Activated CD4-positive, CD25-positive, alpha-beta regulatory T cell (primary cell): ENCODE data around the gene FSD1L.
A peak's percentile ranks its signal among the peaks of the same experiment; 100 is the strongest.

Experiments used
- DNase-seq, 4 experiments: peaks; one replicate each; lab custom pipeline; 2025; lab: John Stamatoyannopoulos, UW

FSD1L gene

DNA sequence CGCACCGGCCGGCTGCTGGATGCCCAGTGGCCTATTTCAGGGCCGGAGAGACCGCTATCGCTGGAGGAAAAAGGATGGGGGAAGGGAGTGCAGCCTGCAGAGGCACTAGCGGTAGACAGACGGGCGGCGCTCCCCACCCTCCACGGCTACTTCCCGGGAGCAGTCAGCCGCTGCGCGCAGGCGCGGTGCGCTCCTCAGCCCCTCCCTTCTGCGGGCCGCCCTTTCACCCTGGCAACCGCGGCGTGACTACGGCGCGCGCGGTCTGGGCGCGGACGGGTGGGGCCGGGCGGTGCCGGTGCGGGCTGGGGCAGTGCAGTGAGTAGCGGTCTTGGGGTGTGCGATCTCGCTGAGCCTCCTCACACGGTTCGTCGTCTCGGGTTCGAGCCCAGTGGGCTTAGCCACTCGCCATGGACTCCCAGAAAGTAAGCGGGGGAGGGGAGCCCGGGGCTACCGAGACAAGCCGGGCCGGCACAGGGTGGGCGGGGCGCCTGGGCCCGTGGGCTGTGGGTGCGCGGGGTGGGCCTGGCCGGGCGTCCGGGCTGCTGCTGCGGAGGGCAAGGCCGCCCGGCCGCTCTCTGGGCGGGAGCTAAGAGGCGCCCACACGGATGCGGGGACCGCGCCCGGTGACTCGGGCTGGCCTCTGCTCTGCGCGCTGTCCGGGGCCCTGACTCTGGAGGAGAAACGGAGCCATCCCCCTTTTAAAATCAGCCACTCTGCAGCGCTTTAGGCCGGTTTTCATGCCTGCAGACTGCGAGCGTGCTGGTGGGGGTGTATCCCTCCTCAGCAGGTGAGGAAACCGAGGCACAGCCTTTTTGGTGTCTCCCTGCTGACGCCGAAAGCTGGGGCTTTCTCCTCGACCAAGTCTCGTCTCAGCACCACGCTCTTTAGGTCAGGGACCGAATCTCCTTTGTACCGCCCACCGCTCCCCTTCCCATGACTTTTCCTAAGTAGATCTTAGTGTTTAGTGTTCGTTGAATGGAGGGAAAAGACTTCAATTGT, at the start of gene FSD1L:
FSD1L (plus strand) TSS at position 221 of the 999 bp plus-strand sequence; CDS start at position 408, 187 bp downstream.
- DNase-seq: peak; percentile 52 to 65 (median 56)

GRCh38 chr9:105399117-105399516, 48.7 kb upstream of the FSD1L start:
- DNase-seq: no peak

- no peak for DNase-seq
Observed at GRCh38 chr9:105401651-105402050, 46.2 kb upstream of the FSD1L start.

DNA sequence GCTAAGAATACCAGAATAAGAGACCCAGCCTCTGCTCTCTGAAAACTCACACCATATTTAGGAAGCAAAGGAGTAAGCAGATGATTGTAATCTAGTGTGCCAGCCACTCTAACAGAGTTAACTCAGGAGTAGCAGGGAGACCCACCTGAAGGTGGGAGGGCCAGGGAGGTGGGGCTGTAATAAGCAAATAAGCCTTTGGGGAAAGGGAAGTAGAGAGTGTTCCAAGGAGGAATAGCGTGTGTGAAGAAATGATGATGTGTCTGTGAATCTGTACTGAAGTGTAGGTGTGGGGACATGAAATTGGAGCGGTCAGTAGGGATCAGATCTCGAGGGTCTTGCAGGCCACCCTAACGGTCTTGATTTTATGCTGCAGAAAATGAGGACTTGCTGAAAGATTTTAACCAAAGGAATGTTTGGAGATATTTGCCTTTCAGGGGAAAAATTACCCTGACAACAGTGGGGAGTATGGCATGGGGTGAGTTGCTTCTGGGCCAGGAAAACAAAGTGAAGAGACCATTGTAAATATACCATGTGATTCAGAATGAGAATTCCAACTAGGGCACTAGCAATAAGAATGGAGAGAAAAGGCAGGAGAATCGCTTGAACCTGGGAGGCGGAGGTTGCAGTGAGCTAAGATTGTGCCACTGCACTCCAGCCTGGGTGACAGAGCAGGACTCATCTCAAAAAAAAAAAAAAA, 44.1 kb upstream of the FSD1L start:
- DNase-seq: no peak

GRCh38 chr9:105405514-105406131, 42.2 kb upstream of the FSD1L start:
- DNase-seq: no peak

- no peak for DNase-seq
Observed at GRCh38 chr9:105406369-105406768, 41.5 kb upstream of the FSD1L start.

DNA sequence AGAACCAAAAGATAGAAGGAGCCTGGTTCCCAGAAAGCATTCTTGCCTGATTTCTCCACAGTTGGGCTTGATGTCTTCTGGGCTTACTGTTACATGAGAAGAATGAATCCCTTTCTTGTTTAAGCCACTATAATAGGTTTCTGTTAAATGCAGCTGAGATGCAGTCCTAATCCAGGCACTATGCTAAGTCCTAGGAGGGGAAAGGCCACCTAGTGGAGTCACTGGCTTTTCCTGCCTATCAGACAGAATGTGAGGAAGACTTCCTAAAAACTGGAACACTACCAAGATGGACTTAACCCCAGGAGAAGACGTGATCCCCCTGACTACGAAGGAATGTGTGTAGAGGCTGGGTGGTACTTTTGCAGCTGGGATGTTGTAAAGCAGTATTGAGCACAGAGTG, 34.3 kb upstream of the FSD1L start:
- no peak for DNase-seq

DNA sequence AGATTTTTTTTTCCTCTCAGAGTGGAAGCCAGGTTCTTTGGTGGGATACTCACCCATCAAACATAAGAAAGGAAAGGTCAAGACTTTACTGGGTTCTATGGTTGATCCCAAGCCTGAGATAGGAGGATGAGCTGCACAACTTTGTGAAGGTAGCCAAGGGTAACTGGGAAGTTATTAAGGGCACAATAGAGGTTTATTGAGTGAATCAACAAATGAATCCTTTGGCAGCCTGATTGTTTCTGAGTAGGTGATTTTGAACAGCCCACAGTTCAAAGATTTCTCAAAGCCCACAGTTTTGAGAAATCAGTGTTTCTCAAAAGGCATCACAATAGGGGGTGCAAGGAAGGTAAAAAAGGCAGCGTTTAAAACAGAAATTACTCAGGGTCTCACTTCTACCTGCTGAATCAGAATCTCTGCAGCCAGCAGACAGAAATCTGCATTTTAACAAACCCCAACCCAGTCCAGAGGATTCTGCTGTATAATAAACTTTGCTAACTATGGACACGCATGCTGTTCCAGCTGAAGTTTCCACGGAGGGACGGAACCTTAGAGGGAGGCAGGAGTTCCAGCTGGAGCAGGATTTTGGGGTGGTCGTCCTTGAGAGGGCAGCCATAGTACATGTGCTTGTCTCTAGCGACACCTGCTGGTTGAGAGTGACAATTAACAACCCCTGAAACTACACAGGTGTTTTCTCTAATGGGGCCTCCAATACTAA, 32.7 kb upstream of the FSD1L start:
- peak; percentile 2 to 24 (median 22) for DNase-seq

DNA sequence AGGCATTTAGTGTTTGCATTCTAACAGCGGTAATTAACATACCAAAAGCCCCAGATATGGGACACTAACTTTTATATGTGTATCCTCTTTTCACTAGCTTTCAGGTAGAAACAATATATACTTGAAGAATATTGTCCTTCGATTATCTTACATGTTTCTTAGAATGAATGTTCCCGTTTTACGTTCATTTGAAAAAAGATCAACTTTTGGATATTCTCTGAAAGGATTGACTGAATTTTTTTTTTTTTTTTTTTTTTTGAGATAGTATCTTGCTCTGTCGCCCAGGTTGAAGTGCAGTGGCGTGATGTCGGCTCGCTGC, 32.2 kb upstream of the FSD1L start:
- DNase-seq: no peak

DNA sequence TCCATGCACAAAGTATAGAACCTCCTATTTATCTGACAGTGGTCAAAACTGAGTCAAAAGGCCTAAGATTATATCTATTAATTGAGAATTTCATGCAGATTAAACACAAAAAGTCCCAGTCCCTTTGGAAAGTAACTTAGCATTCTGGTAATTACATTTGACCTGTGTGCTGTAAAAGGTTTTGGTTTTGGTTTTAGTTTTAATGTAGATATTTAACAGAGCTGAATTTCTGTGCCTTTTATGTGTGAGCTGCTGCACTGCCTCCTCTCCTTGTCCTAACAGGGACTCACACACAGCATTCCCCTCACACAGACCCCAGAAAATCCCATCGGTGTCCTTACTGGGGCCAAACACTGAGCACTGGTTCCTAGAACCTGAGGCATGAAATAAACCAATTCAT, 31.0 kb upstream of the FSD1L start:
- DNase-seq: no peak

DNA sequence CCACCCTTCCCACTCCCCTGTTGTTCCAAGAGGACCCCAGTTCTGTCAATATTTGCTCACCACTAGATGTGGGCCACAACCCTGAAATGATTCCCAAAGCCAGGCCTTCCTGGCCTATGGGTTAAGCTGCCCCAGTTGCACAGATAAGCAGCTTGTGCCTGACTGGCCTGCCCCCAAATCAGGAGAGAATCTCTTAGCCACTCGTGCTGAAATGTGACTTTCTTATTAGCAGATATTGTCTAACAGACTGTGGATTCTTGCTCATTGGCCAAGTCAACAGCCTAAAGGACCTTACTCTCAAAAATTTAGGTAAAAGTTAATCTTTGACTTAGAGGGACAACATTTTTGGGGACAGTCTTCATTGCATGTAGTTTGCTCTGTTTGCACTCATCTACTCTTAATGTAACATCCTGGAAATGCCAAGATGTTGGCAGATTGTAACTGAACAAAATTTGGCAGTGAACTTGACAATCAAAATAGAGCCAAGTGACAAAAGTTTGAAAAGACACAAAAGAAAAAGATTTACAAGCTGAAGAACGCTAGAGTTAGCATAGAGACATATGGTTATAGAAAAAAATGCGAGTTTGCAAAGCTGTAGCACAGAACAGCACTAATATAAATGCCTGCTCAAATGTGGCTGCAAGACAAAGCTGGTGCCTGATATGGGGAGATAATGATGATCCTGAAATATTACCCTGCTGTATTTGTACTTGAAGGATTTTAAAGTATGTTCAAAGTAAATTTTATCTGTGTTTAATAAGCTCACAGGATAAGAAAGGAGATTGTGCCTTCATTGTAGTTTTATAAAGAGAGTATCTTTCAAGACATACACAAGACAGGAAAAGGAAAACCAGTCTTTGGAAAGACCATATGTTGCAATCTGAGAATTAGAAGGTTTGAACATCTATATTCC, 29.0 kb upstream of the FSD1L start:
- no peak for DNase-seq

DNA sequence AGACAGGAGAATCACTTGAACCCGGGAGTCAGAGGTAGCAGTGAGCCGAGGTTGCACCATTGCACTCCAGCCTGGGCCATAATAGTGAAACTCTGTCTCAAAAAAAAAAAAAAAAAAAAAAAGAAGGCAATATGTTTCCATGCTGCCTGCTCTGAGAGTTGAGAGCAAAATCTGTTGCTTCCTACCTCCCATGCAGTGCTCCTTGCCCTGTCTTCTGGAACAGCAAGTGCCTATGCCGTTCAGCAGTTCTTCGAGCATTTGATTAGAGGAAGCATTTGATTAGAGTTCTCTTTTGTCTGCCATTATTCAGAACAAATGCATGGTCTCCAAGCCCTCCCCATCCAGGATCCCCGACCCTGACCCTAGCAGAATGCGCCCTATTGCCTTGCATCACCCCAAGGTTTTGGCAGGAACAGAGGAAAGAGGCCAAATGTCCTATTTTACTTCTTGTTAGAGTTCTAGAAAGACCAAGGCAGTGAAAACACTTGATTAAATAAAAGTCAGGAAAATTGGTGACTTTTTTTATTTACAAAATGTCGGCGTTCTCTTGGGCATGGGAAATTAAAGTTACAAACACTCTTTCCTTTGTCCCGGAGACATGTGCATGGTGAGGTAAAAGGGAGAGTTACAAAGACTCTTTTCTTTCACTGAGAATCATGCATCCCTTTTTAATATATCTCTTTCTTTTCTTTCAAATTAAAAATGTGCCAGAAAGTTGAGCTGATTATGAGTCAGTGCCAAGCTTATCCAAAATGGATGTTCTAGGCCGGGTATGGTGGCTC, 27.8 kb upstream of the FSD1L start:
- no peak for DNase-seq

GRCh38 chr9:105421154-105421553, 26.7 kb upstream of the FSD1L start:
- no peak for DNase-seq

DNA sequence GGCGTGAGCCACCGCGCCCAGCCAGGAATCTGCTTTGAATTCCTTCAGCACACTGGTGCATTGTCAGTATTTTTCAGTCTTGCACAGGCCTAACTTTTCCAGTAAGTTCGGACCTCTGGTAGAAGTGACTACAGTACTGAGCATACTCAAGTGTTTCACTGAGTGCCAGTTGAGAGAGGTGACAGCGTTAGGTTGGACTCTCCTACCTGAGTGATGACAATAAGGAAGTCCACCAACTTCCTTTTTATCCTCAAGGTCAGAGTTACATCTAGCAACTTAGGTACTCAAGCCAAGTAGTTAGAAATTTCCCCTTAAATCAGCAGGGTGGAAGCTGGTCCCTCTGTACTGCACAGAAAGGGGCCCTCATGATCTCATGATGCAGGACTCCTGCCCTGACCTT, 26.0 kb upstream of the FSD1L start:
- DNase-seq: no peak

- DNase-seq: no peak
Observed at GRCh38 chr9:105425816-105426433, 21.9 kb upstream of the FSD1L start.

DNA sequence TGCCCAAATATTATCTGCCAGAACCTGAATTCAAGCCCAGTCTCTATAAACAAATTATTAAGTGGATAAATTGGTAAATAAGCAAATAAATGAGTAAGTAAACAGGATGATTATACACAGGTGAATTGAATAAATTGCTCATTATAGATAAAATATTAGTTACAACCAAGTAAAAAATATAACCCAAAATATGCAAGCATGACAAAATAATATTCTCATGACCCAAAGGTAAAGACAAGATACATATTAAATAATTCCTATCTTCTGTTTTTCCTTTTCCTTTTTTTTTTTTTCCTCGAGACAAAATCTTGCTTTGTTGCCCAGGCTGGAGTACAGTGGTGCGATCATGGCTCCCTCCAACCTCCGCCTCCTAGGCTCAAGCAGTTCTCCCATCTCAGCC, 21.2 kb upstream of the FSD1L start:
- DNase-seq: no peak

DNA sequence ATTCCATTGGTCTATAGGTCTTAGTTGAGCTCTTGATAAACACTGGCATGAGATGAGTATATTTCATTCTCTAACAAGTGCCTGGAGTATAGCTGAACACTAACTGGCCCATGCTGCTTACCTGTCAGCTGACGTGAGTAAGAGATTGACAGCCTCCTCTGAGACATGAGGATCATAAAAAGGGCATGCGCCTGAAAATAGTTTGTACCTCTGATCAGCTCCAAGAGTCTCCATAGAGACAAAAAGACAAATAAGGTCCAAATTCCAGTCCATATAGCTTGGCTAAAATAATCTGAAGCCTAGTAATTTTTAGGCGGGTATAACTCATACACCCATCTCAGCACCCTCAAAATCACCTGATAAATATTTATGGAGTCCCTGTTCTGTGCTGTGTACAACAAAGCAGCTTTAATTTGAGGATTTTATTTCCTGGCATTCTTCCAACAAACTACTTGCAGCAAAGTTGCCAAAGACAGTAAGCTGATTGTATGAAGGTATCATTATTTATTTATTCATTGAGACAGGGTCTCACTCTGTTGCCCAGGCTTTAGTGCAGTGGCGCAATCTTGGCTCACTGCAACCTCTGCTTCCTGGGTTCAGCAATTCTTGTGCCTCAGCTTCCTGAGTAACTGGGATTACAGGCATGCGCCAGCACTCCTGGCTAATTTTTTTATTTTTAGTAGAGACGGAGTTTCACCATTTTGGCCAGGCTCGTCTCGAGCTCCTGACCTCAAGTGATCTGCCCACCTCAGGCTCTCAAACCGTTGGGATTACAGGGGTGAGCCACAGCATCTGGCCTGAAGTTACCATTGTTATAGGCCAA, 16.2 kb upstream of the FSD1L start:
- DNase-seq: no peak

DNA sequence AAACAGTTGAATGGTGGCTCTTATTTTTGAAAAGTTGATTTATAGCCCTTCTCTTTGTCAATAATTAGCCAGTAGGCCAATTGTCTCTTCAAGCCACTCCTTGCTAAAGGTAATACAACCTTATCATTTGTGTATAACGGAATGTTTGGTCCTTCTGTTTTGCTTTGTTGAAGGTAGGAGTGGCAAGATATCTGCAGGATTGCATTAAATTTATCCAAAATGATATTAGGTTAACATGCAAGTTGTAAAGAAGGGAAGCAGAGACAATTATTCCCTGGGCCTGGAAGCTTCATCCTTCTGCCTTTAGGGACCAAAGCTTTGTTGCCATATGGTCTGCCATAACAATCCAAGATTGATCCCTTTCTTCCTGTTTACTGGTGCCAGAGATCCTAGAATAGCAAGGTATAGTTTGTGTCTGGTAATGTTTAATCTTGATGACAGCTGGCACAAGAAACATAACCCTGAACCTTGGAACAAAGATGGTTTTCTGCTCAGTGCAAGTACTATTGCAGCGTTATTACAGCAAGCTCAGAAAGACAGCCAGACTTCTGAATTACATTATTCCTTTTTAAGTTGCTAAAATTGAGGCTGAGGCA, 15.5 kb upstream of the FSD1L start:
- no peak for DNase-seq

GRCh38 chr9:105435453-105435852, 12.4 kb upstream of the FSD1L start:
- DNase-seq: no peak
